HEK293 (cell line): Measurements from ENCODE around the gene SMNDC1.

Experiments used
- CTCF ChIA-PET: fragments of 350-600 bp; formaldehyde crosslinking; extraction: SDS; loops from one replicate; lab custom pipeline; 2021; ENCODE audit warnings: antibody characterized with exemption; lab: Yijun Ruan, JAX
- POLR2A ChIA-PET: fragments of 300-600 bp; formaldehyde crosslinking; extraction: SDS; loops from one replicate; lab custom pipeline; 2020; ENCODE audit warnings: antibody characterized with exemption, inconsistent platforms; lab: Yijun Ruan, JAX
- H3K27ac ChIP-seq: fragments of 200-500 bp; sonication (Bioruptor generic); 2 replicates; pipeline ENCODE4 v1.5.1; 2014; ENCODE audit warnings: low read depth, low read length, control low read depth, inconsistent platforms; ENCODE audit errors: extremely low read depth
- H3K36me3 ChIP-seq, 2 experiments: fragments of 200-500 bp in 1 of 2; sonication (Bioruptor generic) in 1 of 2; 1 replicate in 1 of 2; 2 replicates in 1 of 2; pipeline ENCODE4 v1.5.1; 2014 to 2017; ENCODE audit warnings: inconsistent platforms in 2 of 2, low read length in 2 of 2; ENCODE audit not compliant: control insufficient read depth in 2 of 2, insufficient read depth in 1 of 2
- H3K4me1 ChIP-seq: fragments of 200-500 bp; sonication (Bioruptor generic); 2 replicates; pipeline ENCODE4 v1.5.1; 2014; ENCODE audit warnings: mild to moderate bottlenecking, low read length, inconsistent platforms; ENCODE audit not compliant: control insufficient read depth, insufficient read depth
- H3K4me3 ChIP-seq: 2 replicates; pipeline ENCODE4 v1.5.1; 2011; ENCODE audit warnings: low read depth, mild to moderate bottlenecking, control low read depth, low read length, moderate library complexity
- H3K9me3 ChIP-seq: fragments of 200-500 bp; sonication (Bioruptor generic); 2 replicates; pipeline ENCODE4 v1.5.1; 2014; ENCODE audit warnings: low read depth, low read length, inconsistent platforms; ENCODE audit not compliant: control insufficient read depth, insufficient read depth
- ELK4 ChIP-seq: IDR thresholded peaks from 2 replicates; pipeline ENCODE4 v1.6.1; 2011; ENCODE audit warnings: mild to moderate bottlenecking, low read depth, low read length, borderline replicate concordance
- FEZF1 ChIP-seq: fragments of 450-650 bp; formaldehyde crosslinking; IDR thresholded peaks from 2 replicates; pipeline ENCODE4 v1.5.1; 2016; ENCODE audit warnings: missing biosample characterization, missing genetic modification characterization
- GLIS2 ChIP-seq: fragments of 450-650 bp; formaldehyde crosslinking; IDR thresholded peaks from 2 replicates; pipeline ENCODE4 v1.5.1; 2016; ENCODE audit warnings: missing biosample characterization, missing genetic modification characterization
- IKZF3 ChIP-seq: fragments of 450-650 bp; IDR thresholded peaks from 2 replicates; pipeline ENCODE4 v1.5.0; 2018; ENCODE audit warnings: missing biosample characterization, mild to moderate bottlenecking, missing genetic modification characterization, moderate library complexity
- PBX3 ChIP-seq: sonication (generic); formaldehyde crosslinking; IDR thresholded peaks from 2 replicates; pipeline ENCODE4 v1.8.1; 2022; ENCODE audit warnings: mild to moderate bottlenecking, moderate library complexity, missing genetic modification reagents
- PRDM10 ChIP-seq: fragments of 450-650 bp; formaldehyde crosslinking; IDR thresholded peaks from 2 replicates; pipeline ENCODE4 v1.5.1; 2016; ENCODE audit warnings: missing biosample characterization, missing genetic modification characterization
- ZBTB6 ChIP-seq: fragments of 450-650 bp; formaldehyde crosslinking; IDR thresholded peaks from 2 replicates; pipeline ENCODE4 v1.5.1; 2017; ENCODE audit warnings: missing biosample characterization, missing genetic modification characterization
- ZIC2 ChIP-seq: fragments of 450-650 bp; formaldehyde crosslinking; IDR thresholded peaks from 2 replicates; pipeline ENCODE4 v1.5.1; 2016; ENCODE audit warnings: missing biosample characterization, missing genetic modification characterization
- ZNF138 ChIP-seq: fragments of 450-650 bp; formaldehyde crosslinking; IDR thresholded peaks from 2 replicates; pipeline ENCODE4 v1.5.1; 2016; ENCODE audit warnings: missing biosample characterization, missing genetic modification characterization, borderline replicate concordance
- ZNF155 ChIP-seq: fragments of 450-650 bp; formaldehyde crosslinking; IDR thresholded peaks from 2 replicates; pipeline ENCODE4 v1.5.1; 2016; ENCODE audit warnings: missing biosample characterization, missing genetic modification characterization
- ZNF157 ChIP-seq: fragments of 450-650 bp; formaldehyde crosslinking; IDR thresholded peaks from 2 replicates; pipeline ENCODE4 v1.5.1; 2016; ENCODE audit warnings: missing biosample characterization, missing genetic modification characterization
- ZNF184 ChIP-seq: fragments of 450-650 bp; IDR thresholded peaks from 2 replicates; pipeline ENCODE4 v1.5.1; 2018; ENCODE audit warnings: missing biosample characterization, mild to moderate bottlenecking, missing genetic modification characterization
- ZNF248 ChIP-seq: fragments of 450-650 bp; formaldehyde crosslinking; IDR thresholded peaks from 2 replicates; pipeline ENCODE4 v1.5.1; 2017; ENCODE audit warnings: missing biosample characterization, missing genetic modification characterization
- ZNF335 ChIP-seq: fragments of 450-650 bp; formaldehyde crosslinking; conservative IDR thresholded peaks from 2 replicates; pipeline ENCODE4 v1.5.1; 2016; ENCODE audit warnings: missing biosample characterization, missing genetic modification characterization
- ZNF423 ChIP-seq: fragments of 450-650 bp; formaldehyde crosslinking; IDR thresholded peaks from 2 replicates; pipeline ENCODE4 v1.5.1; 2016; ENCODE audit warnings: missing biosample characterization, missing genetic modification characterization
- ZNF561 ChIP-seq: fragments of 450-650 bp; IDR thresholded peaks from 2 replicates; pipeline ENCODE4 v1.5.1; 2018; ENCODE audit warnings: missing biosample characterization, missing genetic modification characterization, borderline replicate concordance
- ZNF837 ChIP-seq: fragments of 450-650 bp; formaldehyde crosslinking; IDR thresholded peaks from 2 replicates; pipeline ENCODE4 v1.5.1; 2016; ENCODE audit warnings: missing biosample characterization, missing genetic modification characterization
- TF ChIP-seq, protein P1 (sequence below): fragments of 450-650 bp; formaldehyde crosslinking; IDR thresholded peaks from 2 replicates; pipeline ENCODE4 v1.5.1; 2017; ENCODE audit warnings: missing biosample characterization, missing genetic modification characterization
- TF ChIP-seq, protein P2 (sequence below): fragments of 450-650 bp; formaldehyde crosslinking; conservative IDR thresholded peaks from 2 replicates; pipeline ENCODE4 v1.5.1; 2016; ENCODE audit warnings: low read depth, missing biosample characterization, missing genetic modification characterization

The SMNDC1 gene

GRCh38 chr10:110304394-110304779 is 333 bp downstream of the SMNDC1 start:
- peaks cover 20 to 41% of the 10 kb centered on the region in 2 experiments; a peak in 2 of 3 replicates for H3K36me3 ChIP-seq
- no peaks in the 10 kb centered on the region for H3K9me3 ChIP-seq
- TF ChIP-seq IKZF3 (tag by site-specific recombination) (peak; percentile 36; the same call in 1 of the 2 replicates), ZNF423 (tag by site-specific recombination) (0 out of 2 replicates have a peak, but pooled peaks have one; percentile 21), ZNF561 (peak; percentile 57; the same call in 1 of the 2 replicates), PBX3 (CRISPR knock-in tag) (0 out of 2 replicates have a peak, but pooled peaks have one; percentile 18), ZNF157 (tag by site-specific recombination) (no peak), ZIC2 (tag by site-specific recombination) (peak; percentile 75; the same call in 1 of the 2 replicates), ZNF335 (tag by site-specific recombination) (peak; percentile 49; the same call in 1 of the 2 replicates), GLIS2 (tag by site-specific recombination) (peak; percentile 44; the same call in 1 of the 2 replicates), ZNF184 (0 out of 2 replicates have a peak, but pooled peaks have one; percentile 17), ZNF155 (no peak), FEZF1 (tag by site-specific recombination) (no peak)
- TF ChIP-seq, protein P1, sequence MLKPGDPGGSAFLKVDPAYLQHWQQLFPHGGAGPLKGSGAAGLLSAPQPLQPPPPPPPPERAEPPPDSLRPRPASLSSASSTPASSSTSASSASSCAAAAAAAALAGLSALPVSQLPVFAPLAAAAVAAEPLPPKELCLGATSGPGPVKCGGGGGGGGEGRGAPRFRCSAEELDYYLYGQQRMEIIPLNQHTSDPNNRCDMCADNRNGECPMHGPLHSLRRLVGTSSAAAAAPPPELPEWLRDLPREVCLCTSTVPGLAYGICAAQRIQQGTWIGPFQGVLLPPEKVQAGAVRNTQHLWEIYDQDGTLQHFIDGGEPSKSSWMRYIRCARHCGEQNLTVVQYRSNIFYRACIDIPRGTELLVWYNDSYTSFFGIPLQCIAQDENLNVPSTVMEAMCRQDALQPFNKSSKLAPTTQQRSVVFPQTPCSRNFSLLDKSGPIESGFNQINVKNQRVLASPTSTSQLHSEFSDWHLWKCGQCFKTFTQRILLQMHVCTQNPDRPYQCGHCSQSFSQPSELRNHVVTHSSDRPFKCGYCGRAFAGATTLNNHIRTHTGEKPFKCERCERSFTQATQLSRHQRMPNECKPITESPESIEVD (tag by site-specific recombination): no peak
- H3K27ac ChIP-seq: peak overlapping the region; percentile 90
- peaks cover 9% of the 10 kb centered on the region for H3K4me1 ChIP-seq
- POLR2A ChIA-PET: interaction anchor here (0.6 to 1.2 kb wide), 11 partner anchors 24 to 498 kb away, joined by 3 to 10 read pairs (median 4); partner anchors contain the start of gene RBM20
- CTCF ChIA-PET: interaction anchor here (0.7 to 3.2 kb wide), 6 partner anchors 167 to 301 kb away, joined by 3 to 24 read pairs (median 6); no protein-coding TSS in a partner anchor
- H3K4me3 ChIP-seq: peak overlapping the region; percentile 54

DNA sequence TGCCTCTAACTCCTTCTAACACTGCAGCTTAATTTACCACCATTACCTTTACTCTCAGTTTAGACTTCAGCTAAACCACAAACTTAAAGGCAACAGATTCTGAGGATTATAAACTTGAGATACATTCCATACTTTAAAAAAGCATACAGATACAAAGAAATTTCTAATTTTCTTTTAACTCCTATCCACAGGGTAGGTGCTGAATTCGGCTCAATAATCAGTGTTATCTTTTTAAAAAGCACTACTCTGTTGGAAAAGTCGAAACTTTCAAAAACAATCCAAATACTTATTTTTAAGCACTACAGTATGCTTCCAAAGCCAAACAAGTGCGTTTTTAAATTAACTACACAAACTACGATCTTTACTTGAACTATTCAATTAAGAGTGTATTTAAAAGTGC is 1.0 kb downstream of the SMNDC1 start:
- CTCF ChIA-PET: interaction anchor here (0.7 to 3.2 kb wide), 2 partner anchors 296 to 1846 kb away, joined by 3 to 14 read pairs; no protein-coding TSS in a partner anchor
- POLR2A ChIA-PET: no interaction called here
- no peak for TF ChIP-seq ZNF837
- TF ChIP-seq ZBTB6: no peak
- no peak for TF ChIP-seq ELK4
- TF ChIP-seq ZNF138: no peak
- TF ChIP-seq ZNF248 (tag by site-specific recombination): no peak
- TF ChIP-seq, protein P2, sequence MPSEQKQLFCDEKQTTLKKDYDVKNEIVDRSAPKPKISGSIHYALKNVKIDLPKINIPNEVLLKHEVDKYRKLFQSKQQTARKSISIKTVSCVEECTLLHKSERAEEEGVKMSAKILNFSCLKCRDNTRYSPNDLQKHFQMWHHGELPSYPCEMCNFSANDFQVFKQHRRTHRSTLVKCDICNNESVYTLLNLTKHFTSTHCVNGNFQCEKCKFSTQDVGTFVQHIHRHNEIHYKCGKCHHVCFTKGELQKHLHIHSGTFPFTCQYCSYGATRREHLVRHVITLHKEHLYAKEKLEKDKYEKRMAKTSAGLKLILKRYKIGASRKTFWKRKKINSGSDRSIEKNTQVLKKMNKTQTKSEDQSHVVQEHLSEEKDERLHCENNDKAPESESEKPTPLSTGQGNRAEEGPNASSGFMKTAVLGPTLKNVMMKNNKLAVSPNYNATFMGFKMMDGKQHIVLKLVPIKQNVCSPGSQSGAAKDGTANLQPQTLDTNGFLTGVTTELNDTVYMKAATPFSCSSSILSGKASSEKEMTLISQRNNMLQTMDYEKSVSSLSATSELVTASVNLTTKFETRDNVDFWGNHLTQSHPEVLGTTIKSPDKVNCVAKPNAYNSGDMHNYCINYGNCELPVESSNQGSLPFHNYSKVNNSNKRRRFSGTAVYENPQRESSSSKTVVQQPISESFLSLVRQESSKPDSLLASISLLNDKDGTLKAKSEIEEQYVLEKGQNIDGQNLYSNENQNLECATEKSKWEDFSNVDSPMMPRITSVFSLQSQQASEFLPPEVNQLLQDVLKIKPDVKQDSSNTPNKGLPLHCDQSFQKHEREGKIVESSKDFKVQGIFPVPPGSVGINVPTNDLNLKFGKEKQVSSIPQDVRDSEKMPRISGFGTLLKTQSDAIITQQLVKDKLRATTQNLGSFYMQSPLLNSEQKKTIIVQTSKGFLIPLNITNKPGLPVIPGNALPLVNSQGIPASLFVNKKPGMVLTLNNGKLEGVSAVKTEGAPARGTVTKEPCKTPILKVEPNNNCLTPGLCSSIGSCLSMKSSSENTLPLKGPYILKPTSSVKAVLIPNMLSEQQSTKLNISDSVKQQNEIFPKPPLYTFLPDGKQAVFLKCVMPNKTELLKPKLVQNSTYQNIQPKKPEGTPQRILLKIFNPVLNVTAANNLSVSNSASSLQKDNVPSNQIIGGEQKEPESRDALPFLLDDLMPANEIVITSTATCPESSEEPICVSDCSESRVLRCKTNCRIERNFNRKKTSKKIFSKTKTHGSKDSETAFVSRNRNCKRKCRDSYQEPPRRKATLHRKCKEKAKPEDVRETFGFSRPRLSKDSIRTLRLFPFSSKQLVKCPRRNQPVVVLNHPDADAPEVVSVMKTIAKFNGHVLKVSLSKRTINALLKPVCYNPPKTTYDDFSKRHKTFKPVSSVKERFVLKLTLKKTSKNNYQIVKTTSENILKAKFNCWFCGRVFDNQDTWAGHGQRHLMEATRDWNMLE (tag by site-specific recombination): no peak
- TF ChIP-seq PRDM10: no peak

More for the DNA sequence above, 1.0 kb downstream of the SMNDC1 start:
- Histone ChIP-seq H3K4me3 (peak overlapping the region; percentile 54), H3K36me3 (peaks cover 27 to 48% of the 10 kb centered on the region in 2 experiments; a peak in 2 of 3 replicates), H3K9me3 (no peaks in the 10 kb centered on the region), H3K4me1 (peaks cover 9% of the 10 kb centered on the region), H3K27ac (peak overlapping the region; percentile 90; the same call in 1 of the 2 replicates)
